Activated T-cell treated with anti-CD3 and anti-CD28 coated beads for 24 hours (primary cell): ENCODE results near the gene GPR132.
A peak's percentile ranks its signal among the peaks of the same experiment; 100 is the strongest.
"Not testable (repeated sequence)": the region's sequence is repeated elsewhere in the genome, so short reads cannot be mapped to it uniquely, and the experiment has no call there.

Experiments used
- DNase-seq: peaks from one replicate; pipeline ENCODE4 v3.0.0-alpha.2; 2020; ENCODE audit warnings: low read depth

The GPR132 gene, protein sequence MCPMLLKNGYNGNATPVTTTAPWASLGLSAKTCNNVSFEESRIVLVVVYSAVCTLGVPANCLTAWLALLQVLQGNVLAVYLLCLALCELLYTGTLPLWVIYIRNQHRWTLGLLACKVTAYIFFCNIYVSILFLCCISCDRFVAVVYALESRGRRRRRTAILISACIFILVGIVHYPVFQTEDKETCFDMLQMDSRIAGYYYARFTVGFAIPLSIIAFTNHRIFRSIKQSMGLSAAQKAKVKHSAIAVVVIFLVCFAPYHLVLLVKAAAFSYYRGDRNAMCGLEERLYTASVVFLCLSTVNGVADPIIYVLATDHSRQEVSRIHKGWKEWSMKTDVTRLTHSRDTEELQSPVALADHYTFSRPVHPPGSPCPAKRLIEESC

GRCh38 chr14:105065280-105066228, at the start of gene GPR132:
Gene GPR132 (minus strand): TSS chr14:105065430. CDS start chr14:105055420, 10,010 bp downstream.
- peak; percentile 81 for DNase-seq

- not testable (repeated sequence) for DNase-seq
These were observed 44.0 kb upstream of the GPR132 start for GRCh38 chr14:105109243-105109642.

DNA sequence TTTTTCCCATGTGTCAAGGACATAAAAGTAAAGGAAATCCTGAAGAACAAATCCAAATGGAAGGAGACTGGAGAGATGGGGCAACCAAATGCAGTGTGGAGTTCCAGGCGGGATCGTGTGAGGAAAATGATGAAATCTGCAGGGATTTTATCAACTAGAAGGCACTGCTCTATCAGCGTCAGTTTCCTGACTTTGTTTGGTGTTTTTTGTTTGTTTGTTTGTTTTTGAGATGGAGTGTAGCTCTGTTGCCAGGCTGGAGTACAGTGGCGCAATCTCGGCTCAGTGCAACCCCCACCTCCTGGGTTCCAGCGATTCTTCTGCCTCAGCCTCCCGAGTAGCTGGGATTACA, 43.3 kb upstream of the GPR132 start:
- no peak for DNase-seq

GRCh38 chr14:105107781-105108515, 42.7 kb upstream of the GPR132 start:
- no peak for DNase-seq

GRCh38 chr14:105107351-105107750, 42.1 kb upstream of the GPR132 start:
- no peak for DNase-seq

DNA sequence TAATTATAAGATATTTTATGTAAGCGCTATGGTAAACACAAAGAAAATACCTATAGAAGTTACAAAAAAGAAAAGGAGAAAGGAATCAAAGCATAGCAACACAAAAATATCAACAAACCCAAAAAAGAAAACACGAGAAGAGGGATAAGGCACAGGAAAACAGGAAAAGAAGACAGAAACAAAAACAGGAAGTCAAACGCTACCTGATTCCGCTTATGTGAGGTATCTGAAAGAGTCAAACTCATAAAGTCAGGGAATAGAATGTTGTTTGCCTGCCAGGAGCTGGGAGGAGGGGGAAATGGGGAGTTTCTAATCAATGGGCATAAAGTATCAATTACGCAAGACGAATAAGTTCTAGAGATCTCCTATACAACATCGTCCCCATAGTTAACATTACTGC, 39.9 kb upstream of the GPR132 start:
- no peak for DNase-seq

DNA sequence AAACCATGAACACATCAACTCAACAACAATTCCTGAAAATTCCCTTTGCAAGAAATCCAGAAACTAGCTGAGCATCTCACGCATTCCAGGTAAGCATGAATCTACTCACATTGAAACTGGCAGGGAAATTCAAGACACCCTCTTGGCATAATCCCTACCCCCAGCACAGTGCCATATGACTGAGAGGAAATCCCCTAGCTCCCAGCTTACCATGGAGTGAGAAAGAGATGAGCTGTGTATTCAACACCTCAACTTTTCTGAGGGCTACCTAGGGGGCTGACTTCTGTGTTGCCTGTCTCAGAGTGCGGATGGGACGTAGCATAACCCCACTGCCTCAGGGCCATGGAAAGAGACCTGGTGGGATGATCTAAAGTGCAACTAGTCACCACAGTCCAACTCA, 37.7 kb upstream of the GPR132 start:
- DNase-seq: no peak

GRCh38 chr14:105102361-105102870, 37.2 kb upstream of the GPR132 start:
- DNase-seq: no peak

DNA sequence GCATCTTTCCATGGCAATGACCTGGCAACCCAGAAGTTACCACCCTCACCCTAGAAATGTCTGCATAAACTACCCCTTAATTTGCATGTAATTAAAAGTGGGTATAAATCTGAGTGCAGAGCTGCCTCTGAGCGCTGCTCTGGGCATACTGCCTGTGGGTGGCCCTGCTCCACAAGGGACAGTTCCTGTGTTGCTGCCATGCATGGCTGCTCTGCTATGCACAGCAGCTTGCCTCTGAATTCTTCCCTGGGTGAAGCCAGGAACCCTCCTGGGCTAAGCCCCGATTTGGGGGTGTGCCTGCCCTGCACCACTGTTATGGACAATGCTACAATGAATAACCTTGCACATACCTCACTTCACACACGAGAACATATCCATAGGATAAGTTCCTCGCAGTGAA, 35.7 kb upstream of the GPR132 start:
- no peak for DNase-seq

- no peak for DNase-seq
These were observed 34.5 kb upstream of the GPR132 start for GRCh38 chr14:105099778-105100177.

GRCh38 chr14:105098316-105098715, 33.1 kb upstream of the GPR132 start:
- DNase-seq: no peak

DNA sequence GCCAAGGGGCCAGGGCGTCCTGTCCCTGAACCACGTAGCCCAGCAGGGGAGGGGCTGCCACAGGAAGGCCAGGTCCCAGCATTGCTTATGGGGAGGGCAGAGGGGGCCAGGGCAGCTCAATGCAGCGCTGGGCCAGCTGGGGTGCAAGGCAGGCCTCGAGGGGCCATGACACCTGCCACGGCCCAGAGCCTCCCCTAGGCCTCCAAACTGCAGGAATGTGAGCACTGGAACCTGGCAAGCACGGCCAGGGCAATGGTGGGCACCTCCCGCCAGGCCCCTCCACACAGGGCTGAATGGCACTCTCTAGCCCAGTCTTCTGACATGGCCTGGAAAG, 32.5 kb upstream of the GPR132 start:
- no peak for DNase-seq

GRCh38 chr14:105096206-105096875, 31.1 kb upstream of the GPR132 start:
- no peak for DNase-seq

GRCh38 chr14:105095236-105095805, 30.1 kb upstream of the GPR132 start:
- DNase-seq: no peak

DNA sequence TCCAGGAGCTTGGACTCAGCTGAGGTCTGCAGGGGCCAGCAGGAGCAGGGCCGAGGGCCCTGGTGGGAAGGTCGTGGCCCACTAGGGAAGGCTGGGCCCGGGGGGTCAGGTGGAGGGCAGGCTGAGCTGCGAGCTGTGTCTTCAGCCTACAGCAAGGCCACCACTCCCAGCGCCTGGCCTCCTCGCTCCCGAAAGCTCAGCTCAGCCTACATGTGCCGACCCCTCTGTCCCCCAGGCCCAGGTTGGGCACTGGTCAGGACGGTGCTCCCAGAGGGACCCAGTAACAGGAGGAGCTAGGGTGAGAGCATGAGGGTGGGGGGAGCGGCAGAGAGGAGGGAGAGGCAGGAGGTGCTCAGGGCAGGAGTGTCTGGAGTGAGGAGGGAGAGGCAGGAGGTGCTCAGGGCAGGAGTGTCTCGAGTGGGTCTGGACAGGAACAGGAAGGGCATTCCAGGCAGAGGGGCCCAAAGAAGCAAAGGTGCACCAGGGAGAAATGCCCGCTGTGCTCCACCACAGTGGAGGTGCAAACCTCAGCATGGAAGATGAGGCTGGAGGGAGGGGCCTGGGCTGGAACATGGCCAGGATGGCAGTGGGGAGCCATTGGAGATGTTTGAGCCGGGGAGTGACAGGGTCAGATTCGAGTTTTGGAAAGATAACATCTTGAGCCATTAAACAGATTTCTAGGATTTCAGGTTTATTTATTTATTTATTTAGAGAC, 29.1 kb upstream of the GPR132 start:
- no peak for DNase-seq

DNA sequence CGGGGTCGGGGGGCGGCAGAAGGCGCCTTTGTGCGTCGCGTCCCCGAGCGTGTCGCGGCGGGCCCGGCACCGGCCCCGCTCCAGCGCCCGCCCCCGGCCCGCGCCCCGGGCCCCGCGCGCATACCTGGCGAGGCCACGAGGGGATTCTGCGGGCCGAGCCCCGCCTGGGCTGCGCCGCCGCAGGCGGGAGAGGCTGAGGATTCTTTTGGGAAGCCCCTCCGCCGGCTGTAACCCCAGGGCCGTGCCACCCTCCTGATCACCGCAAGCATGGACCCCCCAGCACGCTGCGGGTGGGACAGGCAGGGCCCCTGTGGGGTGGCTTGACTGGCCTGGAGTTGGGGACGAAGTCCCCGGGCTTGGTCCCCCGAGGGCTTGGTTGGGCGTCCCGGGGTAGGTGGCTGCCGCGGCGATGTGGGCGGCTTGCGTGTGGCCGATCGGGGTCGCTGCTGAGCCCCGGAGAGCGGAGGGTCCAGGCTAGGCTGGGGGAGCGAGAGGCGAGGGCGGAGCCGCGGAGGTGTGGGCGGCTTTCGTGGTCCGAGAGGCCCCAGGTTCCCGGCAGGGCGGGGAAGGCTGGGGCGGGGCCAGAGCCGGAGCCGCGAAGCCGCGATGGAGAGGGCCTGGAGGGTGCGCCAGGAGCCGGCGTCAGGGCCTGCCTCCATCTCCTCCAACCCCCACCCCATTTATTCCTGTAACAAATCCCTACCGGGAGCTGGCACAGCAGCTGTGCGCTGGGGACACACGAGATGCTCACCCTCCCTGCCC, 28.4 kb upstream of the GPR132 start:
- peak; percentile 73 for DNase-seq

GRCh38 chr14:105093038-105093430, 27.8 kb upstream of the GPR132 start:
- DNase-seq: peak; percentile 64

DNA sequence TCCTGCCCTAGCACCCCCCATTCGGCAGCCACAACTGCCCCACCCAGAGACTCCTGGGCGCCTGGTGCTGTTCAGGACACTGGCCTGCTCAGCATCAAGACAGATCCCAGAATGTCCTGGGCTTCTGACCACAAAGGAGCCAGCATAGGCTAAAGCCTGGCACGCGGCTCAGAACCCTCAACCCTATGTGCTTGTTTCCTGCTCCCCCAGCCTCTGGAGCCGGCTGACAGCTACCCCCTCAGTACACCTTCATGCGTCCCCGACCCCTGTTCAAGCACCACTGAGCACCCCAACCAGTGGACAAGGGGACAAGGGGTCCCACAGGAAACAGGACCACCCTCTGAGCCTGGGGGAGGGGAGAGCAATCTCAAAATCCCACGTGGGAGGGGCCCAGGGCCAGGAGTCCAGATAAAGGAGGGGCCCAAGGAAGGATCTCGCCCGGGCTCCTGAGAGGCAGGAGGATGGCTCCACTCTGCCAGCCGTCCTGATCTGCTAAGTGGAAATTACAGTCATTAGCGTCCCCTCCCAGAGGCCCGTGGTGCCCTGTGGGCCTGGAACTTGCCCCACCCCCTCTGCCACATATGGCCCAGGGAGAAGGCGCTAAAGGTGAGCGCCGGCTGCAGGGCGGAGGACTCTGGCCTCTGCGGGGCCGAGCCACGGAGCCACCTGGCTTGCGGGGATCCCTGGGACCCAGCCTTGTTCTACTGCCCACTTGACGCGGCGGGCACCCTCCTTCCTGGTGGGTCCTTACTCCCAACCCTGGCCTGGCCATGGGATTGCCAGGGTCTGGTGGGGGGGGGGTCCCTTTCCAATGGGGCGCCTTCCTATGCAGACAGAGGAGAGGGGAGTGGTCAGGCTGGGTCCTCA, 27.2 kb upstream of the GPR132 start:
- no peak for DNase-seq
